Stomach (tissue), 9 donors: Measurements from ENCODE around the gene ASAH2B. TPM values are rescaled to one million over a fixed set of nuclear protein-coding genes. Genes with fewer than 3 reads are reported as not detected.
"Not testable (repeated sequence)": the region's sequence is repeated elsewhere in the genome, so short reads cannot be mapped to it uniquely, and the experiment has no call there.

ENCODE experiments used
- DNase-seq, 2 donors: peaks; one replicate each; pipeline versions ENCODE4 v3.0.0 to v3.0.0-alpha.2; 2013 to 2019
- H3K27ac ChIP-seq, 5 donors: fragments of 200-600 bp in 4 of 5; sonication (generic) in 4 of 5; one replicate each; pipeline ENCODE4 v1.5.1; 2013 to 2019; ENCODE audit warnings: mild to moderate bottlenecking in 1 of 5, moderate library complexity in 1 of 5
- H3K27me3 ChIP-seq, 3 donors: fragments of 200-600 bp; sonication (generic); one replicate each; pipeline ENCODE4 v1.5.1; 2017 to 2019; ENCODE audit warnings: mixed run types in 1 of 3
- H3K36me3 ChIP-seq, 4 donors: fragments of 200-600 bp; sonication (generic); 1 replicate in 3 of 4; 2 replicates in 1 of 4; pipeline ENCODE4 v1.5.1; 2016 to 2019
- H3K4me1 ChIP-seq, 4 donors: fragments of 200-600 bp; sonication (generic); one replicate each; pipeline ENCODE4 v1.5.1; 2016 to 2019
- H3K4me3 ChIP-seq, 4 donors: fragments of 200-600 bp; sonication (generic) in 3 of 4; one replicate each; pipeline ENCODE4 v1.5.1; 2016 to 2019; ENCODE audit warnings: mild to moderate bottlenecking in 1 of 4
- H3K9me3 ChIP-seq, 4 donors: fragments of 200-600 bp; sonication (generic); one replicate each; pipeline ENCODE4 v1.5.1; 2016 to 2019
- CTCF ChIP-seq, 7 experiments: fragments of 450-650 bp in 4 of 7; fragments of 200-600 bp in 3 of 7; sonication (generic) in 3 of 7; IDR thresholded peaks; one replicate each; pipeline ENCODE4 v1.5.1; 2016 to 2019; ENCODE audit warnings: antibody characterized with exemption in 7 of 7, control low read depth in 2 of 7, mild to moderate bottlenecking in 1 of 7
- EP300 ChIP-seq: sonication (generic); formaldehyde crosslinking; IDR thresholded peaks from one replicate; pipeline ENCODE4 v1.6.1; 2017; ENCODE audit warnings: antibody characterized with exemption
- POLR2A ChIP-seq, 4 donors: fragments of 450-650 bp; IDR thresholded peaks; one replicate each; pipeline ENCODE4 v1.6.1; 2016; ENCODE audit warnings: antibody characterized with exemption in 4 of 4, control low read depth in 2 of 4, mild to moderate bottlenecking in 1 of 4, moderate library complexity in 1 of 4
- POLR2AphosphoS5 ChIP-seq, 3 donors: sonication (generic); formaldehyde crosslinking; IDR thresholded peaks; one replicate each; pipeline ENCODE4 v1.6.1; 2016; ENCODE audit warnings: antibody characterized with exemption in 3 of 3
- WGBS, 5 donors: extraction: QIAGEN DNeasy Blood & Tissue Kit in 3 of 5; methylation state at CpG; one replicate each; pipeline versions ENCODE4 v1.1.5 to v1.1.7; 2013 to 2018; 5-methylcytosine and 5-hydroxymethylcytosine counted together
- intact Hi-C: fragments of 100-400 bp; cut with DNase I; formaldehyde crosslinking; loops from one replicate; pipeline ENCODE4 v1.15.1; 2023; ENCODE audit warnings: low total_unique reads
- polyA plus RNA-seq, 3 donors: library from polyadenylated mRNA; stranded (reverse); fragments of 200-250 nt; gene quantifications; one replicate each; pipeline ENCODE4 v1.2.3, GENCODE V29; 2013
- total RNA-seq, 5 donors: library from RNA; depleted of rRNA; stranded (reverse); fragments of >200 nt; gene quantifications; one replicate each; pipeline versions ENCODE4 v1.1.0 to v1.2.3, GENCODE V29; 2014 to 2016
- donor health status: healthy with polysubstance abuse.
- donor health status: Bipolar disorder and iron deficiency.
- donor health status: healthy.

ASAH2B gene
- total and polyA plus RNA-seq, 8 donors: 0.29 to 8.1 (median 2.9) TPM; not detected in 2

GRCh38 chr10:50738987-50739617 lies 634 bp upstream of the ASAH2B start:
- H3K36me3 ChIP-seq, DNase-seq, H3K9me3 ChIP-seq, H3K27me3 ChIP-seq, intact Hi-C loops: not testable (repeated sequence)
- H3K27ac ChIP-seq: peak overlapping the region; percentile 55 to 86 (median 83)
- H3K4me3 ChIP-seq: peak overlapping the region; percentile 60 to 87 (median 68)
- H3K4me1 ChIP-seq: peaks cover 4 to 12% (median 8%) of the 10 kb centered on the region in 4 donors
- WGBS, 5 donors: 67 to 72% (median 72%) methylated on average over 23 of the region's 23 CpGs

- Histone ChIP-seq H3K4me3 (peak overlapping the region; percentile 60 to 87 (median 68)), H3K27ac (peak overlapping the region; percentile 55 to 86 (median 83)), H3K4me1 (peaks cover 4 to 12% (median 8%) of the 10 kb centered on the region in 4 donors), H3K27me3 (no peaks in the 10 kb centered on the region), H3K9me3 (no peaks in the 10 kb centered on the region), H3K36me3 (no peaks in the 10 kb centered on the region)
- TF ChIP-seq EP300: no peak
- no peak for TF ChIP-seq POLR2A (IDR thresholded peaks at IDR 0.05)
- TF ChIP-seq POLR2AphosphoS5 (IDR thresholded peaks at IDR 0.05): no peak
- TF ChIP-seq CTCF (IDR thresholded peaks at IDR 0.05): no peak
- DNase-seq: peak in 1 of 2 donors; percentile 54
- intact Hi-C loops: no loop called here
- 0 to 2% (median 1%) methylated on average over 8 of the region's 8 CpGs for WGBS, 5 donors
These were observed 535 bp downstream of the ASAH2B start for GRCh38 chr10:50740293-50740648.

- H3K27ac ChIP-seq, H3K36me3 ChIP-seq, H3K4me3 ChIP-seq, intact Hi-C loops, H3K27me3 ChIP-seq, H3K9me3 ChIP-seq, DNase-seq: not testable (repeated sequence)
- 91 to 96% (median 94%) methylated on average over 10 of the region's 10 CpGs for WGBS, 5 donors
- peaks cover 4 to 12% (median 8%) of the 10 kb centered on the region in 4 donors for H3K4me1 ChIP-seq
These were observed 3.1 kb downstream of the ASAH2B start for GRCh38 chr10:50742820-50743219.

GRCh38 chr10:50766774-50767513 lies 27.2 kb downstream of the ASAH2B start:
- intact Hi-C loops, H3K4me3 ChIP-seq, H3K27me3 ChIP-seq, H3K9me3 ChIP-seq, H3K27ac ChIP-seq, DNase-seq, H3K4me1 ChIP-seq, H3K36me3 ChIP-seq: not testable (repeated sequence)
- 90 to 94% (median 90%) methylated on average over 4 to 5 of the region's 5 CpGs for WGBS, 5 donors

- intact Hi-C loops, H3K27ac ChIP-seq, H3K4me3 ChIP-seq, H3K36me3 ChIP-seq, H3K27me3 ChIP-seq, H3K4me1 ChIP-seq, H3K9me3 ChIP-seq, DNase-seq: not testable (repeated sequence)
- 93 to 98% (median 94%) methylated on average over 2 to 3 of the region's 3 CpGs for WGBS, 5 donors
These were observed 32.3 kb downstream of the ASAH2B start for GRCh38 chr10:50772042-50772441.

GRCh38 chr10:50774868-50775267 lies 35.1 kb downstream of the ASAH2B start:
- DNase-seq, H3K27me3 ChIP-seq, H3K9me3 ChIP-seq, H3K4me1 ChIP-seq, intact Hi-C loops, H3K4me3 ChIP-seq, H3K36me3 ChIP-seq, H3K27ac ChIP-seq: not testable (repeated sequence)
- WGBS, 5 donors: 51 to 57% (median 55%) methylated on average over 2 of the region's 2 CpGs

GRCh38 chr10:50780036-50780435 lies 40.3 kb downstream of the ASAH2B start:
- H3K36me3 ChIP-seq, H3K27me3 ChIP-seq, H3K9me3 ChIP-seq, H3K27ac ChIP-seq, DNase-seq, H3K4me1 ChIP-seq, intact Hi-C loops, H3K4me3 ChIP-seq: not testable (repeated sequence)
- 84 to 91% (median 88%) methylated on average over 1 of the region's 1 CpG for WGBS, 5 donors

- DNase-seq, intact Hi-C loops, H3K4me1 ChIP-seq, H3K9me3 ChIP-seq, H3K27me3 ChIP-seq, H3K36me3 ChIP-seq, H3K4me3 ChIP-seq, H3K27ac ChIP-seq: not testable (repeated sequence)
These were observed 42.3 kb downstream of the ASAH2B start for GRCh38 chr10:50782017-50782416.

- peak; percentile 43 to 50 for DNase-seq
These were observed 48.2 kb downstream of the ASAH2B start for GRCh38 chr10:50787962-50788361.

More at GRCh38 chr10:50787962-50788361, 48.2 kb downstream of the ASAH2B start:
- H3K4me3 ChIP-seq, H3K36me3 ChIP-seq, H3K27me3 ChIP-seq, H3K9me3 ChIP-seq, intact Hi-C loops, H3K4me1 ChIP-seq, H3K27ac ChIP-seq: not testable (repeated sequence)
- 17 to 59% (median 29%) methylated on average over 4 to 5 of the region's 5 CpGs for WGBS, 5 donors
